Endodermal cell (in vitro differentiated cells): ENCODE measurements around the gene SLC25A22. TPM values are rescaled to one million over a fixed set of nuclear protein-coding genes. Genes with fewer than 3 reads are reported as not detected.

Experiments
- DNase-seq: peaks from one replicate; pipeline ENCODE4 v3.0.0-alpha.2; 2017
- H3K27ac ChIP-seq: 2 replicates; pipeline ENCODE4 v1.5.1; 2013; ENCODE audit warnings: mild to moderate bottlenecking, low read depth, low read length, moderate library complexity
- H3K27me3 ChIP-seq: 2 replicates; pipeline ENCODE4 v1.6.1; 2013; ENCODE audit warnings: mild to moderate bottlenecking, low read length, moderate library complexity; ENCODE audit not compliant: insufficient read depth, control insufficient read depth, poor library complexity, severe bottlenecking
- H3K36me3 ChIP-seq: 2 replicates; pipeline ENCODE4 v1.7.0; 2013; ENCODE audit warnings: mild to moderate bottlenecking, low read length, moderate library complexity; ENCODE audit not compliant: control insufficient read depth, insufficient read depth
- H3K4me1 ChIP-seq: one replicate; pipeline ENCODE4 v1.7.0; 2013; ENCODE audit warnings: low read length; ENCODE audit not compliant: control insufficient read depth, insufficient read depth
- H3K4me3 ChIP-seq: 2 replicates; pipeline ENCODE4 v1.5.1; 2013; ENCODE audit warnings: mild to moderate bottlenecking, low read length, moderate library complexity
- H3K9ac ChIP-seq: 2 replicates; pipeline ENCODE4 v1.6.1; 2013; ENCODE audit warnings: mild to moderate bottlenecking, low read length, moderate library complexity; ENCODE audit not compliant: poor library complexity, severe bottlenecking; ENCODE audit errors: extremely low read depth
- H3K9me3 ChIP-seq: 2 replicates; pipeline ENCODE4 v1.6.1; 2013; ENCODE audit warnings: mild to moderate bottlenecking, low read length, moderate library complexity; ENCODE audit not compliant: control insufficient read depth
- H3K27ac Mint-ChIP-seq: 2 replicates; pipeline ENCODE4 v1.8.0; 2020; ENCODE audit warnings: mixed read lengths
- H3K27me3 Mint-ChIP-seq: 2 replicates; pipeline ENCODE4 v1.8.0; 2021; ENCODE audit warnings: mild to moderate bottlenecking, mixed read lengths; ENCODE audit not compliant: insufficient read depth
- H3K36me3 Mint-ChIP-seq: 2 replicates; pipeline ENCODE4 v1.8.0; 2020; ENCODE audit warnings: low read depth, mixed read lengths
- H3K4me1 Mint-ChIP-seq: 2 replicates; pipeline ENCODE4 v1.8.0; 2020; ENCODE audit warnings: mixed read lengths
- H3K4me3 Mint-ChIP-seq: 2 replicates; pipeline ENCODE4 v1.8.0; 2020; ENCODE audit warnings: mild to moderate bottlenecking, moderate library complexity, mixed read lengths
- H3K9me3 Mint-ChIP-seq: 2 replicates; pipeline ENCODE4 v1.8.0; 2020; ENCODE audit warnings: mild to moderate bottlenecking, mixed read lengths
- CTCF ChIP-seq: fragments of 200-600 bp; sonication (generic); conservative IDR thresholded peaks from 2 replicates; pipeline ENCODE4 v1.5.0; 2021; ENCODE audit warnings: antibody characterized with exemption, mild to moderate bottlenecking
- WGBS, 2 experiments: methylation state at CpG; one replicate each; pipeline versions ENCODE4 v1.1.5 to v1.1.7; 2013; ENCODE audit warnings: missing lambda C conversion rate in 2 of 2, mixed read lengths in 1 of 2; ENCODE audit not compliant: insufficient coverage in 1 of 2, insufficient read length in 1 of 2; 5-methylcytosine and 5-hydroxymethylcytosine counted together
- total RNA-seq, 2 donors: library from RNA; stranded (reverse); fragmentation: NEBNext Ultra II Directional in 1 of 2; extraction: Animal tissue kit (Norgen Biotek cat#: 25700) in 1 of 2; gene quantifications; 2 replicates in 1 of 2; 3 replicates in 1 of 2; pipeline ENCODE4 v1.2.1, GENCODE V29; 2021

Gene SLC25A22
- total RNA-seq, 2 donors from 2014 or later: 46.5 to 56.2 TPM

- no peak for DNase-seq
- Histone ChIP-seq H3K27me3 (no peaks in the 10 kb centered on the region), H3K9me3 (no peaks in the 10 kb centered on the region), H3K27ac (peak overlapping the region; percentile 38), H3K4me1 (no peaks in the 10 kb centered on the region), H3K36me3 (peaks cover 31% of the 10 kb centered on the region), H3K4me3 (peak overlapping the region; percentile 89), H3K9ac (peak overlapping the region; percentile 94)
- Mint-ChIP-seq H3K36me3 (peaks cover 31% of the 10 kb centered on the region), H3K9me3 (no peaks in the 10 kb centered on the region), H3K4me1 (peaks cover 17% of the 10 kb centered on the region), H3K27me3 (no peaks in the 10 kb centered on the region), H3K4me3 (peak overlapping the region; percentile 85), H3K27ac (peak overlapping the region; percentile 99)
- 0 to 1% methylated on average over 12 to 55 of the region's 55 CpGs for WGBS, 2 experiments
- TF ChIP-seq CTCF: peak; percentile 29
These were observed 12.0 kb upstream of the SLC25A22 start for GRCh38 chr11:810040-810567.

GRCh38 chr11:809287-810039 lies 11.4 kb upstream of the SLC25A22 start, which contains the start of gene RPLP2:
Gene RPLP2, plus strand, starts transcription at chr11:809967. Its CDS starts 268 bp downstream, at chr11:810235.
- Histone ChIP-seq H3K27me3 (no peaks in the 10 kb centered on the region), H3K9me3 (no peaks in the 10 kb centered on the region), H3K27ac (peak within 1 kb of the TSS; percentile 98), H3K9ac (peak within 1 kb of the TSS; percentile 94), H3K36me3 (peaks cover 31% of the 10 kb centered on the region), H3K4me1 (no peaks in the 10 kb centered on the region), H3K4me3 (peak within 1 kb of the TSS; percentile 89)
- Mint-ChIP-seq H3K36me3 (peaks cover 31% of the 10 kb centered on the region), H3K4me1 (peaks cover 17% of the 10 kb centered on the region), H3K9me3 (no peaks in the 10 kb centered on the region), H3K27ac (peak within 1 kb of the TSS; percentile 99), H3K4me3 (peak within 1 kb of the TSS; percentile 85), H3K27me3 (no peaks in the 10 kb centered on the region)
- TF ChIP-seq CTCF: no peak
- WGBS, 2 experiments: 0 to 1% methylated on average over 20 to 81 of the region's 81 CpGs
- DNase-seq: peak; percentile 98

- Mint-ChIP-seq H3K27me3 (no peaks in the 10 kb centered on the region), H3K4me3 (peak overlapping the region; percentile 85), H3K27ac (peak overlapping the region; percentile 99), H3K9me3 (no peaks in the 10 kb centered on the region), H3K36me3 (peaks cover 28% of the 10 kb centered on the region), H3K4me1 (peaks cover 17% of the 10 kb centered on the region)
- Histone ChIP-seq H3K36me3 (peaks cover 26% of the 10 kb centered on the region), H3K9ac (peak overlapping the region; percentile 94), H3K4me1 (no peaks in the 10 kb centered on the region), H3K27me3 (no peaks in the 10 kb centered on the region), H3K4me3 (peak overlapping the region; percentile 89), H3K9me3 (no peaks in the 10 kb centered on the region), H3K27ac (peak overlapping the region; percentile 98)
- TF ChIP-seq CTCF: no peak
- WGBS, 2 experiments: 37 to 46% methylated on average over 27 to 36 of the region's 36 CpGs
- DNase-seq: peak; percentile 66
These were observed 10.6 kb upstream of the SLC25A22 start for GRCh38 chr11:808427-809286.
